CD4-positive, alpha-beta T cell (primary cell): ENCODE results near the gene ZDHHC1. TPM values are rescaled to one million over a fixed set of nuclear protein-coding genes. Genes with fewer than 3 reads are reported as not detected.
"Not testable (repeated sequence)": the region's sequence is repeated elsewhere in the genome, so short reads cannot be mapped to it uniquely, and the experiment has no call there.

Source experiments
- ATAC-seq: fragments of 200-7000 bp; cut with Tn5 transposase; one replicate; pipeline ENCODE4 v1.10.0; 2022; ENCODE audit warnings: mild to moderate bottlenecking; ENCODE audit not compliant: poor library complexity
- CTCF ChIA-PET: fragments of 350-600 bp; sonication (Branson Sonifier 250); formaldehyde crosslinking; loops from one replicate; lab custom pipeline; 2021; ENCODE audit warnings: antibody characterized with exemption, inconsistent platforms; lab: Charles Lee
- POLR2A ChIA-PET: fragments of 350-600 bp; sonication (Branson Sonifier 250); formaldehyde crosslinking; loops from one replicate; lab custom pipeline; 2021; ENCODE audit warnings: antibody characterized with exemption, inconsistent platforms; lab: Charles Lee
- DNase-seq, 14 experiments: peaks; one replicate each; pipeline ENCODE4 v3.0.0-alpha.2; 2013 to 2020; ENCODE audit warnings: mixed read lengths in 2 of 14
- H3K27ac ChIP-seq, 2 donors: one replicate each; pipeline versions ENCODE4 v1.5.1 to v1.7.0; 2013; ENCODE audit warnings: low read length in 2 of 2, low read depth in 1 of 2, mild to moderate bottlenecking in 1 of 2
- H3K27me3 ChIP-seq, 2 experiments: 1 replicate in 1 of 2; 2 replicates in 1 of 2; pipeline versions ENCODE4 v1.6.1 to v1.7.0; 2013; ENCODE audit warnings: low read length in 2 of 2, control low read depth in 1 of 2, mild to moderate bottlenecking in 1 of 2, moderate library complexity in 1 of 2; ENCODE audit not compliant: insufficient read depth in 2 of 2, control insufficient read depth in 1 of 2
- H3K36me3 ChIP-seq: one replicate; pipeline ENCODE4 v1.6.1; 2013; ENCODE audit warnings: low read length, control low read depth; ENCODE audit not compliant: insufficient read depth
- H3K4me1 ChIP-seq: one replicate; pipeline ENCODE4 v1.6.1; 2013; ENCODE audit warnings: low read length, control low read depth; ENCODE audit not compliant: insufficient read depth
- H3K4me3 ChIP-seq: one replicate; pipeline ENCODE4 v1.5.1; 2013; ENCODE audit warnings: mild to moderate bottlenecking, low read length, moderate library complexity
- H3K9me3 ChIP-seq, 2 experiments: 1 replicate in 1 of 2; 2 replicates in 1 of 2; pipeline versions ENCODE4 v1.6.1 to v1.7.0; 2013; ENCODE audit warnings: low read length in 2 of 2, mild to moderate bottlenecking in 2 of 2, control low read depth in 1 of 2, moderate library complexity in 1 of 2; ENCODE audit not compliant: control insufficient read depth in 1 of 2, insufficient read depth in 1 of 2
- H3K27ac Mint-ChIP-seq: one replicate; pipeline ENCODE4 v1.8.0; 2020; ENCODE audit warnings: mixed read lengths
- H3K27me3 Mint-ChIP-seq: one replicate; pipeline ENCODE4 v1.8.0; 2021; ENCODE audit warnings: mixed read lengths
- H3K36me3 Mint-ChIP-seq: one replicate; pipeline ENCODE4 v1.8.0; 2021; ENCODE audit warnings: low read depth, mixed read lengths
- H3K4me1 Mint-ChIP-seq: one replicate; pipeline ENCODE4 v1.8.0; 2021; ENCODE audit warnings: low read depth, mixed read lengths
- H3K4me3 Mint-ChIP-seq: one replicate; pipeline ENCODE4 v1.8.0; 2020; ENCODE audit warnings: mild to moderate bottlenecking, mixed read lengths
- H3K9me3 Mint-ChIP-seq: one replicate; pipeline ENCODE4 v1.8.0; 2020; ENCODE audit warnings: mixed read lengths
- intact Hi-C, 2 experiments: fragments of 100-400 bp; cut with DNase I in 1 of 2; cut with micrococcal nuclease in 1 of 2; formaldehyde crosslinking; loops; one replicate each; pipeline versions ENCODE4 v1.15.1 to v1.9.0; 2023 to 2025; cut with DNase I, micrococcal nuclease
- total RNA-seq, 174 experiments: library from RNA in 2 of 174; stranded (reverse) in 2 of 174; gene quantifications; one replicate each; pipeline ENCODE4 v1.2.3 and lab custom pipeline; 2021 to 2026
- TF ChIP-seq, protein P1 (sequence below): fragments of 200-600 bp; IDR thresholded peaks from one replicate; pipeline ENCODE4 v1.8.0; 2022; ENCODE audit warnings: antibody characterized with exemption, mild to moderate bottlenecking

Gene ZDHHC1
- total RNA-seq, 2 experiments from 2014 or later: 0.22 TPM; not detected in 1

DNA sequence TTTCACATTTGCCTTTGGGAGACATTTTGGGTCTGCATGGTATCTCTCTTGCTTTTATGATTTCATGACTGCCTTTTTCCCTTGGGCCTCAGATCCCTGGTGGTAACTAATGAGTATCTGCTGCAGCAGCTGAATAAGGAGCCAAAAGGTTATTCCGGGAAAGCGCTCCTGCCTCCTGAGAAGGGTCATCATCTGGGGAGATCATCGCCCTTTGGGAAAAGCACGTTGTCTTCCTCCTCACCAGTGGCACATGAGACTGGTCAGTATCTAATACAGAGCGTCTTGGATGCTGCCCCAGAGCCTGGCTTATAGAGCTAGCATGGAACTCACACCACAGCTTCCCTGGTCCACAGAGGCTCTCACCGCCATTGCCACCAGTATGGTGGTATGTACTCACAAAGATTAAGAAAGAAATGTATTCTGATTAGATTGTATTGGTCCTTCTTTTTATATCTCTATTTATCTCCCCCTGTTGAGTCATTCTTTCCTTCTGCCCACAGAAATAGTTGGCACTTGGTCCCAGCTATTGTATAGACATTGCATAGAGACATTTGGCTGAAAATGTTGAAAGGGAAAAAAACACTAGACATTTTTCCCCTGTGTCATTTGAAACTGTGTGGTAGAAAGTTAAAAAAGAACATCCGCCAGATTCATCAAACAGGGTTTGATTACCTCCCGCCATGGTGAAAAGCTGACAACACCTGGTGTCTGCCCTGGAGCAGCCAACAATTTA, 31.3 kb downstream of the ZDHHC1 start:
- CTCF ChIA-PET: no interaction called here
- intact Hi-C loops: no loop called here

DNA sequence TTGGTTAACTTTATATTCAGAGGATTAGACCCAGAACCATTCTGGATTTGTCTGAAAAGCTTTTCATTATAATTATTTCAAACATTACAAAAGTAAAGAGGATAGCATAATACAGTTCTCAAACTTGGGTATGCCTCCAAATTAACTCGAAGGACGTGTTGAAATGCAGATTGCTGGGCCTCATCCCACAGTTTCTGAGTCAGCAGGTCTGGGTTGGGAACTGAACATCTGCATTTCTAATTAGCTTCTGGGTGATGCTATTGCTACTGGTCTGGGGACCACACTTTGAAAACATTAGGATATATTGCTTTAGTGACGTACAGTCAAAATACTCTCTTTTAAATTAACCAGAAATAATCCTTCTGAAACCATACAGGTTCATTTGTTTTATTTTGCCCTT, 33.0 kb downstream of the ZDHHC1 start:
- Mint-ChIP-seq H3K4me3 (no peak overlapping the region), H3K4me1 (no peaks in the 10 kb centered on the region), H3K36me3 (no peaks in the 10 kb centered on the region), H3K27ac (no peak overlapping the region), H3K27me3 (peaks cover 3% of the 10 kb centered on the region), H3K9me3 (no peaks in the 10 kb centered on the region)
- Histone ChIP-seq H3K36me3 (no peaks in the 10 kb centered on the region), H3K9me3 (no peaks in the 10 kb centered on the region), H3K27me3 (no peaks in the 10 kb centered on the region), H3K4me1 (no peaks in the 10 kb centered on the region), H3K27ac (no peak overlapping the region), H3K4me3 (no peak overlapping the region)
- CTCF ChIA-PET: interaction anchor here (1.0 kb wide), 1 partner anchor 57 kb away, joined by 5 read pairs; the partner anchor contains the start of genes KCTD19 and LRRC36
- DNase-seq (no peak), ATAC-seq (no peak)
- POLR2A ChIA-PET: no interaction called here
- TF ChIP-seq, protein P1, sequence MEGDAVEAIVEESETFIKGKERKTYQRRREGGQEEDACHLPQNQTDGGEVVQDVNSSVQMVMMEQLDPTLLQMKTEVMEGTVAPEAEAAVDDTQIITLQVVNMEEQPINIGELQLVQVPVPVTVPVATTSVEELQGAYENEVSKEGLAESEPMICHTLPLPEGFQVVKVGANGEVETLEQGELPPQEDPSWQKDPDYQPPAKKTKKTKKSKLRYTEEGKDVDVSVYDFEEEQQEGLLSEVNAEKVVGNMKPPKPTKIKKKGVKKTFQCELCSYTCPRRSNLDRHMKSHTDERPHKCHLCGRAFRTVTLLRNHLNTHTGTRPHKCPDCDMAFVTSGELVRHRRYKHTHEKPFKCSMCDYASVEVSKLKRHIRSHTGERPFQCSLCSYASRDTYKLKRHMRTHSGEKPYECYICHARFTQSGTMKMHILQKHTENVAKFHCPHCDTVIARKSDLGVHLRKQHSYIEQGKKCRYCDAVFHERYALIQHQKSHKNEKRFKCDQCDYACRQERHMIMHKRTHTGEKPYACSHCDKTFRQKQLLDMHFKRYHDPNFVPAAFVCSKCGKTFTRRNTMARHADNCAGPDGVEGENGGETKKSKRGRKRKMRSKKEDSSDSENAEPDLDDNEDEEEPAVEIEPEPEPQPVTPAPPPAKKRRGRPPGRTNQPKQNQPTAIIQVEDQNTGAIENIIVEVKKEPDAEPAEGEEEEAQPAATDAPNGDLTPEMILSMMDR: no peak
- intact Hi-C loops: no loop called here

More for the DNA sequence above, 31.3 kb downstream of the ZDHHC1 start:
- Mint-ChIP-seq H3K27me3 (peaks cover 3% of the 10 kb centered on the region), H3K36me3 (no peaks in the 10 kb centered on the region), H3K27ac (no peak overlapping the region), H3K4me1 (no peaks in the 10 kb centered on the region), H3K9me3 (no peaks in the 10 kb centered on the region), H3K4me3 (no peak overlapping the region)
- H3K9me3 ChIP-seq: no peaks in the 10 kb centered on the region
- ATAC-seq: no peak
- POLR2A ChIA-PET: interaction anchor here (0.6 to 1.1 kb wide), 2 partner anchors 8 to 12 kb away, joined by 3 read pairs; no protein-coding TSS in a partner anchor
- no peak overlapping the region for H3K4me3 ChIP-seq
- no peaks in the 10 kb centered on the region for H3K36me3 ChIP-seq
- no peaks in the 10 kb centered on the region for H3K27me3 ChIP-seq
- DNase-seq: no peak
- H3K4me1 ChIP-seq: no peaks in the 10 kb centered on the region
- H3K27ac ChIP-seq: no peak overlapping the region
- TF ChIP-seq, protein P1: no peak

DNA sequence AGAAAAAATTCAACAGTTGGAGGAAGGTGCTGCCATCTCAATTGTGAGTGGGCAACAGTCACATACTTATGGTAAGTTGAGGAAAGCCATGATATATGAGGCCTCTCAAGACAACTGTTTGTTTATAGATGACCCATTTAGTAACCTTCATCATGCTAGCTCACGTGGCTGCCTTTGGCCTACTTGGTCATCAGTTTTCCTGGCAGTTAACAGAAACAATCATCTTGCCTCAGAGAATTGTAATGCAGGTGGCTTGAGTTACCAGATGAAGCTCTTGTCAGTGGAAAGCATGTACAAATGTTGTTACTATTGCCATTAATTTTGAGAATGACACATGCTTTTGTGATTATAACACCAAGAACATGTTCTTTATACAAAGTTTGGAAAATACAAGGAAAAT, 37.6 kb downstream of the ZDHHC1 start:
- ATAC-seq (no peak), DNase-seq (no peak)
- Histone ChIP-seq H3K36me3 (no peaks in the 10 kb centered on the region), H3K4me1 (no peaks in the 10 kb centered on the region), H3K9me3 (no peaks in the 10 kb centered on the region), H3K4me3 (no peak overlapping the region), H3K27ac (no peak overlapping the region), H3K27me3 (no peaks in the 10 kb centered on the region)
- H3K9me3 Mint-ChIP-seq: no peaks in the 10 kb centered on the region
- H3K36me3 Mint-ChIP-seq: no peaks in the 10 kb centered on the region
- H3K4me1 Mint-ChIP-seq: no peaks in the 10 kb centered on the region
- TF ChIP-seq, protein P1: no peak
- ChIA-PET POLR2A (no interaction called here), CTCF (no interaction called here)
- H3K4me3 Mint-ChIP-seq: no peak overlapping the region
- H3K27me3 Mint-ChIP-seq: peaks cover 10% of the 10 kb centered on the region
- H3K27ac Mint-ChIP-seq: no peak overlapping the region
- intact Hi-C loops: no loop called here

DNA sequence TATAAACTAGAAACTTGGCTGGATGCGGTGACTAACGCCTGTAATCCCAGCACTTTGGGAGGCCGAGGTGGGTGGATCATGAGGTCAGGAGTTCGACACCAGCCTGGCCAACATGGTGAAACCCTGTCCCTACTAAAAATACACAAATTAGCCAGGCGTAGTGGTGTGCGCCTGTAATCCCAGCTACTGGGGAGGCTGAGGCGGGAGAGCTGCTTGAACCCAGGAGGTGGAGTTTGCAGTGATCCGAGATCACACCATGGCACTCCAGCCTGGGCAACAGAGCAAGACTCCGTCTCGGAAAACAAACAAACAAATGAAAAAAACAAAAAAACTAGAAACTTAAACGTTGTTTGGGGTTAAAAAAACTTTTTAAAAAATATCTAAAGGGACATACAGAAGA, 40.3 kb downstream of the ZDHHC1 start:
- POLR2A ChIA-PET: interaction anchor here (1.0 kb wide), 1 partner anchor 10 kb away, joined by 3 read pairs; no protein-coding TSS in a partner anchor
- intact Hi-C loops, H3K4me1 ChIP-seq, H3K4me3 ChIP-seq, CTCF ChIA-PET, H3K36me3 ChIP-seq, H3K9me3 Mint-ChIP-seq, ATAC-seq, DNase-seq, H3K9me3 ChIP-seq, H3K4me1 Mint-ChIP-seq, H3K36me3 Mint-ChIP-seq, H3K27ac ChIP-seq, H3K27ac Mint-ChIP-seq, H3K27me3 ChIP-seq, H3K4me3 Mint-ChIP-seq: not testable (repeated sequence)
- H3K27me3 Mint-ChIP-seq: peaks cover 15% of the 10 kb centered on the region
